CMK (cell line): ENCODE results near the gene ELOVL2.
A peak's percentile ranks its signal among the peaks of the same experiment; 100 is the strongest.
"Not testable (repeated sequence)": the region's sequence is repeated elsewhere in the genome, so short reads cannot be mapped to it uniquely, and the experiment has no call there.

ENCODE experiments used
- DNase-seq: peaks from one replicate; pipeline ENCODE4 v3.0.0-alpha.2; 2010; ENCODE audit warnings: low read depth

ELOVL2 gene, protein sequence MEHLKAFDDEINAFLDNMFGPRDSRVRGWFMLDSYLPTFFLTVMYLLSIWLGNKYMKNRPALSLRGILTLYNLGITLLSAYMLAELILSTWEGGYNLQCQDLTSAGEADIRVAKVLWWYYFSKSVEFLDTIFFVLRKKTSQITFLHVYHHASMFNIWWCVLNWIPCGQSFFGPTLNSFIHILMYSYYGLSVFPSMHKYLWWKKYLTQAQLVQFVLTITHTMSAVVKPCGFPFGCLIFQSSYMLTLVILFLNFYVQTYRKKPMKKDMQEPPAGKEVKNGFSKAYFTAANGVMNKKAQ

DNA sequence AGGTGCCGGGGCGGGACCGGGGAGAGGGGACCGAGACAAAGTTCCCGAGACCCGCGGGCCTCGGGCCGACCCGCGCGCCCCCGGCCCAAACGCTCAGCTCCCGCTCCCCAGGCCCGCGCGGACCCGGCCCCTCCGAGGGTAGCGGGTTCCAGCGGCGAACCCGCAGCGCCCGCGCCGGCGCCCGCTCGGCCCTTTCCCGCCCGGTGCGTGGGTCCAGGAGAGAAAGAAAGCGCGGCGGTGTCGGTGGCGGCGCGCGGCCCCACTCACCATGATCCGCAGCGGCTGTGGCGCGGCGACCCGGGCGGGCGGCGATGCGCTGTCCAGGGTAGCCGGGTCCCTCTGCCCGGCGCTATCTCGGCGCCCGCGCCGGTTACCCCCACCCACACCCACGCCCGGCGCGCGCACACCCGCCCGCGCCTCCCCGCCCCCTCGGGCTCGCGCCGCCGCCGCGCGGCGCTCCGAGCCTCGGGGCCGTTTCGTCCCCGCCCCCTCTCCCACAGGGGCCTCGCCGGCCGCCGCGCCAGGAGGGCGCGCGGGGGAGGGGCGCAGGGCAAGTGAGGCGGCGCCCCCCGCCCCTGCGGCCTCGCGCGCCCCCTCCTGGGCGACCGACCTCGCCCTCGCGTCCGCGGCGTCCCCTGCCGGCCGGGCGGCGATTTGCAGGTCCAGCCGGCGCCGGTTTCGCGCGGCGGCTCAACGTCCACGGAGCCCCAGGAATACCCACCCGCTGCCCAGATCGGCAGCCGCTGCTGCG, at the start of gene ELOVL2:
ELOVL2 (minus strand) TSS at position 345 of the 751 bp plus-strand sequence; CDS start at position 270, 75 bp downstream.
- peak; percentile 35 for DNase-seq

DNA sequence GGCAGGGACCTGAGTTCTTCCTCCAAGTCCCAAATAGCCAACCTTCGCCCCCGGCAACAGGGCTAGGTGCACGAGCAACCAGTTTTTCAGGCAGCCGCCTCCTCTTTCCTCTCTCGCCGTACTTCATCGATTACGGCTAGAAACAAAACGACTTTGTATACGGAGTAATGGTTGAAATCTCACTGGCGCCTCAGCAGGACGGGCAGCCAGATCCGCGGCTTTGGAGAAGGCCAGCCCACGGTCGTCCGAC, 49.2 kb upstream of the ELOVL2 start:
- no peak for DNase-seq

DNA sequence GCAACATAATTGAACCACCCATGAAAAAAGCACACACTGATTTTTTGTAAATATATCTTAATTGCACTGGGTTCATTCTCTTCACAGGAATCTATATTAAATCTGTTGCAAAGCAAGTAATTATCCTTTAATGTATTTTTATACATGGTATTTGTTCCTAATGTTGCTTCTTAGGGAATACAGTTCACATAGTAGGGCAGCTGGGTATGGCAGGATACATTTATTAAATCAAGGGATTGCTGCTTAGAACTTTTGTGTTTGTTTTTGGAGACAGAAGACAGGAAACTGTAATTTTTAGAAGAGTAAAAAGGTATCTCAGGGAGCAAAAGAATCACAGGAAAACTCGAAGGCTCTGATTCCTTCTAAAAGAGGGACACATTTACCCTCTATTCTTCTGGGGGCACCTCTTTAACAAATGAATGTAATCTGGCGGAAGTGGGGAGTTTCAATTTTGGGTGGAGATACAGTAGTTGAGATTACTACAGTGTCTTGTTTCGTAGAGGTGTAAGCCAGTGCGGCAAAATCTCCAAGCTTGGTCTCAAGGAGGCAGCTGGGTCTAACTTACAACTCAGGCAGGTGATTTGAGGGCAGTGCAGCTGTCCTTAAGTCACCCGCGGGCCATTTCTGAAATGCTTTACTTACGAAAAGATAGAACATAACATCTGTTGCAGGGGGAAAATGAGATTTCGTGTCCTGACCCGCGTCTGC, 48.7 kb upstream of the ELOVL2 start:
- no peak for DNase-seq

DNA sequence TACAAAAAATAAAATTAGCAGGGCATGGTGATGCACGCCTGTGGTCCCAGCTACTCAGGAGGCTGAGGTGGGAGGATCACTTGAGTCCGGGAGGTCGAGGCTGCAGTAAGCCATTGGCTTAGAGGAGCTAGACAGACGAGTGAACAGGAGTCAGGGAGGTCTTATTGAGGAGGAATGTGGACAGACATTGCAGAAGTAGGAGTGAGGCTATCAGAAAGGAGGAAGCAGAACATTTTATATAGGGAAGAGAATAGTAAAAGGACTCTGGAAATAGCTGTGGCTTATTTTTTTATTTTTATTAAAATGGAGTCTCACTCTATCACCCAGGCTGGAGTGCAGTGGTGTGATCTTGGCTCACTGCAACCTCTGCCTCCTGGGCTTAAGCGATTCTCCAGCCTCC, 47.0 kb upstream of the ELOVL2 start:
- DNase-seq, result not testable (repeated sequence)

DNA sequence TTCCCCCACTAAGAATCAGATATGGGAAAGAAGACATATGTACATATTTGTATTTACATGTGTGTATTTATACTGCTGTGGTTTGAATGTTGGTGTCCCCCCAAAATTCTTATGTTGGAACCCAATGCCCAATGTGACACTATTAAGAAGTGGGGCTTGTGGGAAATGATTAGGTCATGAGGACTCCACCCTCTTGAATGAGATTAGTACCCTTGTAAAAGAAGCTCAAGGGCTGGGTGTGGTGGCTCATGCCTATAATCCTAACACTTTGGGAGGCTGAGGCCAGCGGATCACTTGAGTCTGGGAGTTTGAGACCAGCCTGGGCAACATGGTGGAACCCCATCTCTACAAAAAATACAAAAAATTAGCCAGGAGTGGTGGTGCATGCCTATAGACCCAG, 45.6 kb upstream of the ELOVL2 start:
- DNase-seq, result no peak

DNA sequence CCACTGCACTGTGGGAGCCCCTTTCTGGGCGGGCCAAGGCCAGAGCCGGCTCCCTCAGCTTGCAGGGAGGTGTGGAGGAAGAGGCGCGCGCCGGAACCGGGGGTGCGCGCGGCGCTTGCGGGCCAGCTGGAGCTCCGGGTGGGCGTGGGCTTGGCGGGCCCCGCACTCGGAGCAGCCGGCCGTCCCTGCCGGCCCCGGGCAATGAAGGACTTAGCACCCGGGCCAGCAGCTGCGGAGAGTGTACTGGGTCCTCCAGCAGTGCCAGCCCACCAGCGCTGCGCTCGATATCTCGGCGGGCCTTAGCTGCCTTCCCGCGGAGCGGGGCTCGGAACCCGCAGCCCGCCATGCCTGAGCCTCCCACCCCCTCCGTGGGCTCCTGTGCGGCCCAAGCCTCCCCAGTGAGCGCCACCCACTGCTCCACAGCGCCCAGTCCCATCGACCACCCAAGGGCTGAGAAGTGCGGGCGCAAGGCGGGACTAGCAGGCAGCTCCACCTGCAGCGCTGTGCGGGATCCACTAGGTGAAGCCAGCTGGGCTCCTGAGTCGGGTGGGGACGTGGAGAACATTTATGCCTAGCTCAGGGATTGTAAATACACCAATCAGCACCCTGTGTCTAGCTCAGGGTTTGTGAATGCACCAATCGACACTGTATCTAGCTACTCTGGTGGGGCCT, 43.2 kb upstream of the ELOVL2 start:
- DNase-seq, result not testable (repeated sequence)

DNA sequence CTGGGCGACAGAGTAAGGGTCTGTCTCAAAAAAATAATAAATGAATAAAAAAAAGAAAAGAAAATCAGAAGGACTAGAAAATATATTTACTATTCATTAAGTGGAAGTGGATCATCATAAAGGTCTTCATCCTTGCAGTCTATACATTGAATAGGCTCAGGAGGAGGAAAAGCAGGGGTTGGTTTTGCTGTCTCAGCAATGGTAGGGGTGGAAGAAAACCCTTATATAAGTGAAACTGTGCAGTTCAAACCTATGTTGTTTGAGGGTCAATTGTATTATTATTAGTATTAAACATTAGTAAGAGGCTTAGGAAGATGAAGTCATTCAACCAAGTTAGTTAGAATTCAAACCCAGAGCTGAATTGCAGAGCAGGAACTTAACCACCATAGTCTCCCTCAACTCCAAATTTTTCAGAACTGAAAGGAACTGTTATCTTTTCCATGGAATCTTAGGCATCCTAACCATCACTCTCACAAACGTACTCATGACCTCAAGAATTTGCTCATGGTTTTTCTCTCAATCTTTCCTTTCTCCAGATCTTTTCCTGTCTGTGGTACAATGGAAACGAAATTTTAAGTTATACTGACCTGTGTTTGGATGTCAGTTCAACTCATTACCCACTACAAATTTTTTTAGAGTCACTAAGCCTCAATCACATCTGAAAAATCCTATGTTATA, 41.8 kb upstream of the ELOVL2 start:
- DNase-seq, result no peak

DNA sequence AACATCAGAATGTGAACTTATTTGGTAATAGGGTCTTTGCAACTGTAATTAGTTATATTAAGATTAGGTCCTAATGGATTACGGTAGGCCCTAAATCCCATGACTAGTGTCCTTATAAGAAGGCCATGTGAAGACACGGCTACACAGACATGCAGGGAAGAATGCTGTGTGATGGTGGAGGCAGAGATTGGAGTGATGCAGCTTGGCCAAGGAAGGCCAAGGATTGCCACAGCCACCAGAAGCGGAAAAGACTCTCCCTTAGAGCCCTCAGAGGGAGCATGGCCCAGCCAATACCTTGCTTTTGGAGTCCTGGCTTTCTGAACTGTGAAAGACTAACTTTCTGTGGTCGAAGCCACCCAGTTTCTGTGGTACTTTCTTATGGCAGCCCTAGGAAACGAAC, 39.9 kb upstream of the ELOVL2 start:
- DNase-seq, result no peak

DNA sequence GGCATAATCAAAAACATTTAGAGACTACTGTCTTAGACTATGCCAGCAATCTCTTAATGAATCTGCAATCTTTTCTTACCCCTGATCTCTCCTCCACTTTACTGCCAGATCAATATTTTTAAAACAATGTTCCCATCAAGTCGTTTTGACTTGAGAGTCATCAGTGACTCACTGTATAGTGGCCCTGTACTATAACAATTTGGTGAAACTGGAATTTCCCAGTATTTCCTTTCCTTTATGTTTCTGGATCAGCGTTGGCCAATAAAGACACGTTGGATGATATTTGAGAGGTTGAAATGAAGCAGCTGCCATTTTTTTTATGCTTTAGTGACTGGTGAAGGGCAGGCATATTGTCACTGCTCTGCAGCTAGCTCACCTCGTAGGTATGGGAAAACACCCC, 39.4 kb upstream of the ELOVL2 start:
- DNase-seq, result no peak

DNA sequence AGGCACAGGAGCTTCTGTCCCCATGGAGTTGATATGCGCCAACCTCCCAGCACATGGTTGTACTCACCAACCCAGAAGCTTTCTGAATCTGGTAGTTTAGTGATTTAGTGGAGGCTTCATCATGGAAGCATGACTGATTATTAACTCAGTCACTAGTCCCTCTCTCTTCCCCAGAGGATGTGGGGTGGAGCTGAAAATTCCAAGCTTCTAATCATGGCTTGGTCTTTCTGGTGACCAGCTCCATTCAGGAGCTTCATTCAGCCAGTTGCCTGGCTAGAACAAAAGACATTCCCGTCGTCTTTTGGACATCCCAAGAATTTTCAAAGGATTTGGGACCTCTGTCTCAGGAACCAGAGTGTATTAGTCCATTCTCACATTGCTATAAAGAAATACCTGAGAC, 36.2 kb upstream of the ELOVL2 start:
- no peak for DNase-seq

DNA sequence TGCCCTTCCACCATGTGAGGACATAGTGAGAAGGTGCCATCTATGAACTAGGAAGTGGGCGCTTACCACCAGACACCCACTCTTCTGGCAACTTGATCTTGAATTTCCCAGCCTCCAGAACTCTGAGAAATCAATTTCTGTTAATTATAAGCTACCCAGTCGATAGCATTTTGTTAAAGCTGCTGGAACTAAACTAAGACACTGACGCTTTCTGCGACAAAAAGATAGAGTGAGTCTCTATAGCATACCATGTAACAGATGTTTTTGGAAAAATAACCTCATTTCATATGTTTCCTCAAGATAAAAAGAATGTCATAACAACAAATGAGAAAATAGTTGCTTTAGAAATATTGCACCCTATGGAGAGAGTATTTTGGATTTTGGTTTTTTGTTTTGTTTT, 34.2 kb upstream of the ELOVL2 start:
- DNase-seq, result no peak

DNA sequence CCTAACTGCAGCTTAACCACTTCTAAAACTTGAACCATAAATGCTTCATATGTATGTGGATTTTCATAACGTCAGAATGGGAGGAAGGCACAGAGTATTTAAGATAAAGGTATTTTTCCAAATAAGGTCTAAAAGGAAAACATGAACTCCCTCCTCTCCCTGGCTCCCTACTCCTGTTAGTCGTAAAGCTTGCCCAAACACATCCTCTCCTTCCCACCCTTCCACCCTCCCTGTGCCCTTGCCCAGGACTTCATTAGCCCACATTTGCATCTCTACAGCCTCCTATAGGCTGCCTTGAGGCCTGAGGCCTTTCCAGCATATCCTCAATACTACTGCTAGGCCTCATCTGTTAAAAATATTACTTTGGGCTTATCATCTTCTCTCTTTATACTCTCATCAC, 32.4 kb upstream of the ELOVL2 start:
- DNase-seq, result no peak

DNA sequence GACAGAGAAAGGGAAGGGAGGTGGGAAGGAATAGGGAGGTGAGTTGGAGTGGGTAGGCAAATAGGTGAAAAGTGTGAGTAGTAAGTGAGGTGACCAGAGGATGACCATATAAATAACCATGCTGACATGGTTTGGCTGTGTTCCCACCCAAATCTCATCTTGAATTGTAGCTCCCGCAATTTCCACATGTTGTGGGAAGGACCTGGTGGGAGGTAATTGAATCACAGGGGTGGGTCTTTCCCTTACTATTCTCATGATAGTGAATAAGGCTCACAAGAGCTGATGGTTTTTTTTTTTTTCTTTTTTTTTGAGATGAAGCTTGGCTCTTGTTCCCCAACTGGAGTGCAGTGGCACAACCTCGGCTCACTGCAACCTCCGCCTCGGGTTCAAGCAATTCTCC, 28.0 kb upstream of the ELOVL2 start:
- no peak for DNase-seq

DNA sequence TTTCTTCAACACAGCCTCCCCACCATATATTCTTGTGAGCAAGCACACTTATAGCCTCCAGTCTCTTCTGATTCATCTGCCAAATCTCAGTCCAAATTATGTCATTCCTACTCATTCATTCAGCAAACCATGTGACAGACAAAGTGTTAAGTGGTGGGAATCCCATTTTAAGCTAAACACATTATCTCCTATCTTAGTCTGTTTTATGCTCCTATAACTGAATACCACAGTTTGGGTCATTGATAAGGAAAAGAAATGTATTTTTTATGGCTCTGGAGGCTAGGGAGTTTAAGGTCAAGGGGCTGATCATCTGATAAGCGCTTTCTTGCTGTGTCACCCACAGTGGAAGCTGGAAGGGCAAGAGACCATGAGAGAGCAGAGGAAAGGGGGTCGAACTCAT, 25.7 kb upstream of the ELOVL2 start:
- no peak for DNase-seq

DNA sequence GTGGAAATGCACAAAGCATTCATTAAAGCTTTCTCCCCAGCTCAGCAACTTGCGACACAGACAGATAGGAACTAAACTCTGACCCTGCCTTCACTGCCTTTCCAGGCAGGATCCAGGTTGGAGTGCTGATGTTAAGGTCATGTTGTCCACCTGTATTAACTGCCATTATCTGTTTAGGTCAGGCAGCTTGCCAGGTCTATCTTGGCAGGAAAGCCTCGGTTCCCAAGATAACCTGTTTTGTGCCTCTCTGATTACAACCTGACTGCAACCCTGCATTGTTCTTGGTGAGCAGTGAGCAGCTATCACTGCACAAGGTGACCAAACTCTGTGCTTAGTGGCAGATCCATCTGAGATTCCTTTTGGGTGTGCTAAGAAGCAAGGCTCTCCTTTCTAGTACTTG, 23.2 kb upstream of the ELOVL2 start:
- DNase-seq, result no peak

DNA sequence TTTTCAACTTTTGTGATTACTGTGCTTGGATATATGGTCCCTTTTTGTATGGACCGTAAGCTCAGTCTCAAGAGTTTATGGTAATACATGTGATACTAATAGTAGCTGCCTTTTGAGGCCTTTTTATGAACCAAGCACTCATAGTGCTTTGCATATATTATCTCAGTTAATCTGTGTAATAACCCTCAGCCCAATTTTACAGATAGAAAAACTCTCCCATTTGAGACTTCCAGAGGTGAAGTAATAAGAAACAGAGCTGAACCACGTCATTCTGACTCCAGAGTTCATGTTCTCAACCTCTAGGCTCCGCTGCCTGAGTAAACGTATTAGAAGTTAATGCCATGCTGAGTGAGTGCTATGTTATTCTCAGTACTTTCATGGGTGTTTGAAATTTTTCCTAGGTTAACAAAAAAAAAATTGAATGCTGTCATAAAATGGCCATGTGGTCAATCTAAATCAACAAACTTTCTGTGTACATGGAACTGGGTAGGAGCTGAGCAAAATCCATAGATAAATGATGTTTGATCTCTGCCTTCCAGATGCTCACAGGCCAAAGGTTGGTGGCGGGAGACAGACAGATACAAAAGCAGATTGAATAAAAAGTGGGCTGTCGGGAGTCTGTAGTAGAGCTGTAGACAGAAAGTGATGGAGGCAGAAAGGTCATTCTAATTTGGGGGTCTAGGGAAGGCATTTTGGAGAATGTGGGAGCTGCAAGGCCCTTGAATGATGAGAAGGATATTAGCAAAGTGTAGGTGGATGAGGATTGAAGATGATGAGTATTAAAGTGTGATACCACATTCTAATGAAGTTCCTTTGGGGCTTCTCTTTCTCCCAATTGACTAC, 22.6 kb upstream of the ELOVL2 start:
- no peak for DNase-seq

DNA sequence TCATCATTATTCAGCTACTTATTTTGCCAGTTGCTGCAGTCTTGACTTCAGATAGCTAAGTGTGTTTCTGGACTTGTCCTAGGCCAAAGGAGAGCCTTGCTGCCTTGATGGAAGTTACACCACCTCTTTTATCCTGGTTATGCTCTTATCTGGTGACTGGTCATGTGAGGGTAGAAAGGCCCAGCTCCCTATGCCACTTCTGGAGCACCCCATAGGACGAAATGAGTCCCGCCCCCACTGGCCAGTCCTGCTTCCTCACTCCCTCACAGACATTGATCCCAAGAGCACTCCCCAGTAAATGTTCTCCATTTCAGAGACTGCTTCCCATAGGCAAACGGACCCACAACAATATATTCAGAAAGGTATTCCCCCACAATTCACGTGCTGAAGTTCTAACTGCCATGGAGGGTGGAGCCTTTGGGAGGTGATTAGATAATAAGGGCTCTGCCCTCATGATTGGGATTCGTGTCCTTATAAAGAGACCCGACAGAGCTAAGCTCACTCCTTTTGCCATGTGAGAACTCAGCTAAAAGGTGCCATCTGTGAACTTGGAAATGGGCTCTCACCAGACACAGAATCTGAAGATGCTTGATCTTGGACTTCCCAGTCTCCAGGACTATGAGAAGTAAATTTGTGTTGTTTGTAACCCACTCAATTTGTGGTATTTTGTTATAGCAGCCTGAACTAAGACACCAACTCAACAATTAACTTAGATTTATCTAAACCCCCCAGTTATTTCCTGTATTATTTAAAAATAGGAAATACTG, 21.5 kb upstream of the ELOVL2 start:
- no peak for DNase-seq

DNA sequence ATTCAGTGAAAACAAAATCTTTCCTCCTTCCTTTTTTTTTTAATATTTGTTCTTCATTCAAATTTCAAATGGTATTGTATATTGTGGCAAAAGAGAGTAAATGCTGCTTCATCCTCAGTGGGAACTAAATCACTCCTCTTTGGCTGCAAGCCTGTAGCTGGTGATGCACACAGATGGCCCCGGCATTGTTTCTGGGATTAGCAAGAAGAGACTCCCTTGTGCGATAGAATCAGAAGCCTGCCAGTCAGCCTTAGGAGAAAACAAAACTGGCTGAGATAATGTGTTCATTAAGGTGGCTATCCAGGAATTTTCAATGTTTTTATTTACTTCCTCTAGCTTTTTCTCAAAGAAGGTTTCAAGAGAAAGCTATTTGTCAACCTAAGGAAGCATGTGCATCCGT, 20.7 kb upstream of the ELOVL2 start:
- no peak for DNase-seq

DNA sequence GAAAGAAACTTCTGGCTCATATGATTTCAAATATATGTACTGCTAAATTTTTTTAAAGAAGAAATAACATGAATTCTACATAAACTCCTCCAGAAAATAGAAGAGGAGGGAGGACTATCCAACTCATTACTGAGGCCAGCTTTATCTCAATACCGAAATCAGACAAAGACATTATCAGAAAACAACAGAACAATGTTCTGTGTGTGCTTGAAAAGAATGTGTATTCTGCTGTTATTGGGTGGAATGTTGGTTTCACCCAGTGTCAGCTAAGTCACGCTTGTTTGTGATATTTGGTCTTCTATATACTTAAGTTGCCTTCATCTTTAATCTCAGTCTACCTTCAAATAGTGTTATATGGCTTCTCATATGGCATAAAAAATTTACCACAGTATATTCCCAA, 18.6 kb upstream of the ELOVL2 start:
- DNase-seq, result no peak

DNA sequence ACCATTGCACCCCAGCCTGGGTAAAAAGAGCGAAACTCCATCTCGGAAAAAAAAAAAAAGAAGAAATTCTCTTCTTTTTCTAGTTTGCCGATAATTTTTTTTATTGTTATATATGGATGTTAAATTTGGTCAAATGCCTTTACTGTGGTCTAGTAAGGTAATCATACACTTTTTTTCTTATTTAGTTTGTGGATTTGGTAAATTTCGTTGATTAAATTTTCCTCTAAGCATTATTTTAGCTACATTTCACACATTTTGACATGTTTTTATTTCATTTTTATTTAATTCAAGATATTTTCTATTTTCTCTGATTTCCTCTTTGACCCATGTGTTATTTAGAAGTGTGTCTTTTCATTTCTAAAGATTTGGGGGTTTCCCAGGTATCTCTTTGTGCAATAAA, 18.0 kb upstream of the ELOVL2 start:
- DNase-seq, result no peak

DNA sequence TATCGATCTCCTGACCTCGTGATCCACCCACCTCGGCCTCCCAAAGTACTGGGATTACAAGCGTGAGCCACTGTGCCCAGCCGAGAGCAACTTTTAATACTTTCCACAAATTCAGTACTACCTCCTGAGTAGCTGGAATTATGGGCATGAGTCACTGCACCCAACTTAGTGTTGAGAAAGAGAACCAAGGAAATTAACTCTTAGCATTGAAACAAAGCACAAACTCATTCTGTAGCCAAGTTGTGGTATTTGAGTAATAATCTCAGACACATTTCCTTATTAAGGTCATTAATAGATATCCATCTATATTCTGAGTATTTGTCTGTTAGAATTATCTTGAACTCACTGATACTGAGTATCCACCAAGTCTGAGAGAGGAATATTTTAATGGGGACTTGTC, 14.3 kb upstream of the ELOVL2 start:
- no peak for DNase-seq
